Right lobe of liver (tissue), 4 donors: ENCODE results near the gene TIMM17B.

Experiments
- CTCF ChIP-seq, 4 donors: fragments of 200-600 bp in 3 of 4; fragments of 450-650 bp in 1 of 4; IDR thresholded peaks; one replicate each; pipeline versions ENCODE4 v1.5.1 to v1.8.0; 2016 to 2022; ENCODE audit warnings: antibody characterized with exemption in 4 of 4, mild to moderate bottlenecking in 2 of 4
- POLR2A ChIP-seq: fragments of 450-650 bp; IDR thresholded peaks from one replicate; pipeline ENCODE4 v1.6.1; 2017; ENCODE audit warnings: antibody characterized with exemption, mild to moderate bottlenecking
- donor health status: DM: no; HTN: no; CAD: no.
- donor health status: DM: no; HTN: no; CAD: no.
- donor health status: DM: no; HTN: yes; CAD: no.

GRCh38 chrX:48918643-48919340 lies 21.2 kb upstream of the TIMM17B start, which contains the start of gene PIM2:
- TF ChIP-seq CTCF (IDR thresholded peaks at IDR 0.05) (peak in 1 of 4 donors; percentile 5), POLR2A (peak; percentile 98)
